ENCODE results near the gene CITED2.

- no peak for TF ChIP-seq YY1 (IDR thresholded peaks at IDR 0.05; ENCODE audit: insufficient read depth, insufficient read length)
- no peak for TF ChIP-seq ZNF274 (IDR thresholded peaks at IDR 0.05; ENCODE audit: low read depth, low read length)
- TF ChIP-seq SUZ12 (IDR thresholded peaks at IDR 0.05; ENCODE audit: extremely low read depth, insufficient read depth, insufficient read length), result no peak
Observed at GRCh38 chr6:139355777-139356445, 18.5 kb downstream of the CITED2 start.

Data from NT2/D1 (cell line).